HepG2 (cell line): ENCODE results near the gene BAZ2A. TPM values are rescaled to one million over a fixed set of nuclear protein-coding genes. Genes with fewer than 3 reads are reported as not detected.

Experiments
- ATAC-seq: fragments of 200-7000 bp; cut with Tn5 transposase; 3 replicates; pipeline ENCODE4 v1.9.1; 2020; ENCODE audit warnings: mild to moderate bottlenecking, moderate library complexity
- BruUV-seq: library from RNA; stranded (reverse); fragments of 400-500 nt; replicated peaks from 2 replicates; lab custom pipeline; 2021; lab: Mats Ljungman, UMichigan
- CTCF ChIA-PET: fragments of 300-600 bp; formaldehyde crosslinking; extraction: SDS; loops from one replicate; lab custom pipeline; 2021; ENCODE audit warnings: low total read pairs, inconsistent platforms, low intra/inter-chr PET ratio; lab: Yijun Ruan, JAX
- POLR2A ChIA-PET: fragments of 350-600 bp; sonication (Branson Sonifier 250); formaldehyde crosslinking; loops from one replicate; lab custom pipeline; 2020; ENCODE audit warnings: antibody characterized with exemption, inconsistent platforms; lab: Yijun Ruan, JAX
- DNase-seq: peaks from one replicate; pipeline ENCODE4 v3.0.0-alpha.2; 2015; ENCODE audit warnings: low spot score
- FAIRE-seq: peaks from 3 replicates; lab custom pipeline; 2011; peaks lifted over from hg19 to GRCh38; lab: Jason Lieb, UNC
- H2AFZ ChIP-seq: one replicate; pipeline ENCODE4 v1.6.1; 2011; ENCODE audit warnings: low read length, inconsistent platforms
- H3K27ac ChIP-seq: fragments of 300-600 bp; 3 replicates; pipeline ENCODE4 v1.8.0; 2011; ENCODE audit warnings: mixed run types, mild to moderate bottlenecking, mixed read lengths, low read length, inconsistent platforms; ENCODE audit not compliant: insufficient read depth; ENCODE audit errors: extremely low read length
- H3K27me3 ChIP-seq, 2 experiments: fragments of 200-600 bp in 1 of 2; 2 replicates in 1 of 2; 3 replicates in 1 of 2; pipeline versions ENCODE4 v1.6.0 to v1.8.0; 2011; ENCODE audit warnings: low read length in 2 of 2, mild to moderate bottlenecking in 2 of 2, moderate library complexity in 2 of 2, inconsistent platforms in 1 of 2; ENCODE audit not compliant: insufficient read depth in 2 of 2, control insufficient read depth in 1 of 2
- H3K36me3 ChIP-seq, 2 experiments: fragments of 200-600 bp in 1 of 2; replicated peaks in 1 of 2; 2 replicates in 1 of 2; 3 replicates in 1 of 2; pipeline versions ENCODE4 v1.5.1 to v1.8.0; 2011; ENCODE audit warnings: low read length in 2 of 2, inconsistent platforms in 1 of 2; ENCODE audit not compliant: insufficient read depth in 2 of 2, control insufficient read depth in 1 of 2
- H3K4me1 ChIP-seq: 2 replicates; pipeline ENCODE4 v1.5.1; 2012; ENCODE audit warnings: low read length, inconsistent platforms; ENCODE audit not compliant: insufficient read depth
- H3K4me2 ChIP-seq: 2 replicates; pipeline ENCODE4 v1.6.0; 2011; ENCODE audit warnings: low read depth, low read length, inconsistent platforms
- H3K4me3 ChIP-seq, 3 experiments: fragments of 200-600 bp in 1 of 3; sonication (generic), shearing (Covaris generic) in 1 of 3; replicated peaks in 1 of 3; 2 replicates each; pipeline ENCODE4 v1.5.1; 2011 to 2016; ENCODE audit warnings: low read length in 3 of 3, inconsistent platforms in 2 of 3, low read depth in 2 of 3, mild to moderate bottlenecking in 2 of 3, control low read depth in 1 of 3, mixed read lengths in 1 of 3; ENCODE audit not compliant: insufficient read depth in 1 of 3
- H3K79me2 ChIP-seq: one replicate; pipeline ENCODE4 v1.6.1; 2011; ENCODE audit warnings: low read length, inconsistent platforms; ENCODE audit not compliant: insufficient read depth
- H3K9ac ChIP-seq: 2 replicates; pipeline ENCODE4 v1.6.0; 2011; ENCODE audit warnings: mild to moderate bottlenecking, low read depth, low read length, inconsistent platforms; ENCODE audit not compliant: insufficient read depth
- H3K9me3 ChIP-seq: 2 replicates; pipeline ENCODE4 v1.5.1; 2012; ENCODE audit warnings: mild to moderate bottlenecking, low read length
- H4K20me1 ChIP-seq: 2 replicates; pipeline ENCODE4 v1.6.0; 2011; ENCODE audit warnings: inconsistent platforms, mild to moderate bottlenecking, low read length, moderate library complexity; ENCODE audit not compliant: insufficient read depth
- ARID3A ChIP-seq: IDR thresholded peaks from 2 replicates; pipeline ENCODE4 v1.6.1; 2012; ENCODE audit warnings: low read depth, low read length, improper control_type of control experiment
- BORCS8-MEF2B ChIP-seq: sonication (generic); formaldehyde crosslinking; IDR thresholded peaks from 2 replicates; pipeline ENCODE4 v1.8.0; 2022; ENCODE audit warnings: mild to moderate bottlenecking, missing genetic modification reagents
- DMTF1 ChIP-seq: sonication (generic); formaldehyde crosslinking; IDR thresholded peaks from 2 replicates; pipeline ENCODE4 v1.4.0; 2020; ENCODE audit warnings: mild to moderate bottlenecking, missing genetic modification reagents
- HCFC1 ChIP-seq: fragments of 150-350 bp; IDR thresholded peaks from 2 replicates; pipeline ENCODE4 v1.6.1; 2014; ENCODE audit warnings: low read depth, low read length
- HMG20A ChIP-seq: IDR thresholded peaks from 2 replicates; pipeline ENCODE4 v1.6.1; 2016; ENCODE audit warnings: borderline replicate concordance
- HMGXB3 ChIP-seq: sonication (generic); formaldehyde crosslinking; IDR thresholded peaks from 2 replicates; pipeline ENCODE4 v1.4.0; 2020; ENCODE audit warnings: missing genetic modification reagents, borderline replicate concordance
- HNF4A ChIP-seq: sonication (generic); formaldehyde crosslinking; IDR thresholded peaks from 2 replicates; pipeline ENCODE4 v1.4.0; 2020; ENCODE audit warnings: missing genetic modification reagents
- HNRNPUL1 ChIP-seq: fragments of 200-400 bp; formaldehyde crosslinking; IDR thresholded peaks from 2 replicates; pipeline ENCODE4 v1.6.1; 2017; ENCODE audit warnings: low read depth, mild to moderate bottlenecking, low read length, moderate library complexity
- IRF2 ChIP-seq: IDR thresholded peaks from 2 replicates; pipeline ENCODE4 v1.6.1; 2018; ENCODE audit warnings: missing genetic modification reagents, missing compliant biosample characterization
- ISL2 ChIP-seq: sonication (generic); formaldehyde crosslinking; IDR thresholded peaks from 2 replicates; pipeline ENCODE4 v1.5.0; 2020; ENCODE audit warnings: missing genetic modification reagents
- KLF15 ChIP-seq: sonication (generic); formaldehyde crosslinking; IDR thresholded peaks from 2 replicates; pipeline ENCODE4 v1.8.1; 2023; ENCODE audit warnings: borderline replicate concordance, mild to moderate bottlenecking, inconsistent platforms, missing genetic modification reagents, mixed read lengths
- KLF9 ChIP-seq: IDR thresholded peaks from 2 replicates; pipeline ENCODE4 v1.6.1; 2016; ENCODE audit warnings: low read depth
- MED1 ChIP-seq: sonication (generic); formaldehyde crosslinking; IDR thresholded peaks from 2 replicates; pipeline ENCODE4 v1.4.0; 2020; ENCODE audit warnings: missing genetic modification reagents
- TSC22D2 ChIP-seq: sonication (generic); formaldehyde crosslinking; IDR thresholded peaks from 2 replicates; pipeline ENCODE4 v1.5.1; 2020; ENCODE audit warnings: missing genetic modification reagents, mild to moderate bottlenecking, borderline replicate concordance
- ZFP41 ChIP-seq: sonication (generic); formaldehyde crosslinking; IDR thresholded peaks from 2 replicates; pipeline ENCODE4 v1.4.0; 2020; ENCODE audit warnings: mild to moderate bottlenecking, missing genetic modification reagents, borderline replicate concordance
- ZNF17 ChIP-seq: sonication (generic); formaldehyde crosslinking; IDR thresholded peaks from 2 replicates; pipeline ENCODE4 v1.5.0; 2020; ENCODE audit warnings: mild to moderate bottlenecking, missing genetic modification reagents
- ZNF530 ChIP-seq: sonication (generic); formaldehyde crosslinking; IDR thresholded peaks from 2 replicates; pipeline ENCODE4 v1.5.0; 2020; ENCODE audit warnings: low read depth, mild to moderate bottlenecking, missing genetic modification reagents
- ZNF670 ChIP-seq: sonication (generic); formaldehyde crosslinking; IDR thresholded peaks from 2 replicates; pipeline ENCODE4 v1.8.0; 2022; ENCODE audit warnings: mild to moderate bottlenecking, missing genetic modification reagents, borderline replicate concordance
- ZNF713 ChIP-seq: sonication (generic); formaldehyde crosslinking; IDR thresholded peaks from 2 replicates; pipeline ENCODE4 v1.4.0; 2020; ENCODE audit warnings: mild to moderate bottlenecking, missing genetic modification reagents
- in situ Hi-C: cut with HindIII; loops from 2 replicates; pipeline ENCODE4 v1.10.0; 2017; ENCODE audit warnings: low pct_unique_long_range_greater_than_20kb; ENCODE audit not compliant: extremely low pct_ligation_motif_present
- intact Hi-C: fragments of 100-400 bp; cut with micrococcal nuclease; formaldehyde crosslinking; loops from one replicate; pipeline ENCODE4 v1.10.0; 2022; ENCODE audit not compliant: unreplicated experiment
- polyA plus RNA-seq, 8 experiments: library from polyadenylated mRNA; depleted of rRNA in 3 of 8; stranded (reverse) in 7 of 8; unstranded in 1 of 8; fragments of >200 nt; fragmentation: Illumina TruSeq in 4 of 8; extraction: Trizol in 4 of 8; gene quantifications; 2 replicates each; pipeline versions ENCODE4 v1.2.1 to v1.2.3, GENCODE V29; 2011 to 2016; ENCODE audit warnings: low read depth in 4 of 8, missing spikeins in 1 of 8, mixed read lengths in 1 of 8; ENCODE audit not compliant: insufficient read depth in 1 of 8
- total RNA-seq, 5 experiments: library from RNA; depleted of rRNA; stranded (reverse); fragments of >200 nt; fragmentation: Illumina TruSeq; extraction: Trizol; gene quantifications; 2 replicates each; pipeline ENCODE4 v1.2.3, GENCODE V29; 2016; ENCODE audit warnings: low read depth in 1 of 5

Gene BAZ2A
- total and polyA plus RNA-seq, 2 of the 13 experiments (the other 11 are each of a cell fraction or from before 2014, with no cell fraction given), result 21.8 to 73.5 TPM

GRCh38 chr12:56616925-56617324 lies 13.2 kb downstream of the BAZ2A start:
- ATAC-seq, result no peak
- no peak for TF ChIP-seq ZFP41 (CRISPR knock-in tag)
- no peak for TF ChIP-seq KLF15
- TF ChIP-seq HCFC1, result no peak
- TF ChIP-seq HMG20A (CRISPR knock-in tag), result no peak
- no peak for TF ChIP-seq ZNF713 (CRISPR knock-in tag)
- TF ChIP-seq ISL2 (CRISPR knock-in tag), result no peak
- TF ChIP-seq BORCS8-MEF2B (CRISPR knock-in tag), result no peak
- no peak for TF ChIP-seq HNRNPUL1
- TF ChIP-seq IRF2 (CRISPR knock-in tag), result no peak
- TF ChIP-seq KLF9 (CRISPR knock-in tag), result no peak
- no peak for TF ChIP-seq MED1 (CRISPR knock-in tag)
- TF ChIP-seq DMTF1 (CRISPR knock-in tag), result no peak
- no peak for TF ChIP-seq HMGXB3 (CRISPR knock-in tag)
- no peak for TF ChIP-seq ZNF530 (CRISPR knock-in tag)
- no peak for TF ChIP-seq ZNF17 (CRISPR knock-in tag)
- no peak for TF ChIP-seq ZNF670 (CRISPR knock-in tag)
- TF ChIP-seq TSC22D2 (CRISPR knock-in tag), result no peak
- TF ChIP-seq HNF4A (CRISPR knock-in tag), result no peak
- TF ChIP-seq ARID3A, result no peak
- ChIA-PET POLR2A (no interaction called here), CTCF (no interaction called here)
- no peak overlapping the region for H2AFZ ChIP-seq
- no peak for FAIRE-seq
- no peak overlapping the region for H3K27ac ChIP-seq
- H3K36me3 ChIP-seq, result peaks cover 25 to 80% of the 10 kb centered on the region in 2 experiments
- no TSS peak for BruUV-seq
- no peak overlapping the region for H3K9ac ChIP-seq
- peaks cover 11% of the 10 kb centered on the region; the same call in 1 of the 2 replicates for H4K20me1 ChIP-seq
- no peaks in the 10 kb centered on the region for H3K9me3 ChIP-seq
- H3K79me2 ChIP-seq, result peaks cover 41% of the 10 kb centered on the region
- no peak overlapping the region for H3K4me3 ChIP-seq
- intact Hi-C loops, result no loop called here
- no peaks in the 10 kb centered on the region for H3K4me1 ChIP-seq
- H3K4me2 ChIP-seq, result no peak overlapping the region
- in situ Hi-C loops, result no loop called here
- DNase-seq, result no peak
- H3K27me3 ChIP-seq, result no peaks in the 10 kb centered on the region
